NB4 (cell line): ENCODE measurements around the gene ELFN2.
A peak's percentile ranks its signal among the peaks of the same experiment; 100 is the strongest.

Experiments
- DNase-seq: peaks from one replicate; pipeline ENCODE4 v3.0.0; 2010; ENCODE audit warnings: low read depth
- H3K4me3 ChIP-seq: one replicate; pipeline ENCODE4 v1.5.1; 2011; ENCODE audit warnings: mild to moderate bottlenecking, low read depth, low read length, moderate library complexity
- CTCF ChIP-seq: IDR thresholded peaks from one replicate; pipeline ENCODE4 v1.5.1; 2012; ENCODE audit warnings: low read depth, low read length
- MYC ChIP-seq: IDR thresholded peaks from 2 replicates; pipeline ENCODE4 v1.6.1; 2011; ENCODE audit warnings: low read depth, low read length
- POLR2A ChIP-seq: IDR thresholded peaks from 2 replicates; pipeline ENCODE4 v1.6.1; 2011; ENCODE audit warnings: mild to moderate bottlenecking; ENCODE audit not compliant: insufficient read length; ENCODE audit errors: extremely low read depth
- TF ChIP-seq, protein P1 (sequence below): IDR thresholded peaks from 2 replicates; pipeline ENCODE4 v1.6.1; 2011; ENCODE audit warnings: low read depth, low read length

Gene ELFN2

GRCh38 chr22:37357446-37358075 is 69.7 kb downstream of the ELFN2 start:
- no peak for DNase-seq
- no peak overlapping the region for H3K4me3 ChIP-seq
- TF ChIP-seq MYC (no peak), CTCF (no peak), POLR2A (no peak)
- TF ChIP-seq, protein P1, sequence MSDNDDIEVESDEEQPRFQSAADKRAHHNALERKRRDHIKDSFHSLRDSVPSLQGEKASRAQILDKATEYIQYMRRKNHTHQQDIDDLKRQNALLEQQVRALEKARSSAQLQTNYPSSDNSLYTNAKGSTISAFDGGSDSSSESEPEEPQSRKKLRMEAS, result no peak

DNA sequence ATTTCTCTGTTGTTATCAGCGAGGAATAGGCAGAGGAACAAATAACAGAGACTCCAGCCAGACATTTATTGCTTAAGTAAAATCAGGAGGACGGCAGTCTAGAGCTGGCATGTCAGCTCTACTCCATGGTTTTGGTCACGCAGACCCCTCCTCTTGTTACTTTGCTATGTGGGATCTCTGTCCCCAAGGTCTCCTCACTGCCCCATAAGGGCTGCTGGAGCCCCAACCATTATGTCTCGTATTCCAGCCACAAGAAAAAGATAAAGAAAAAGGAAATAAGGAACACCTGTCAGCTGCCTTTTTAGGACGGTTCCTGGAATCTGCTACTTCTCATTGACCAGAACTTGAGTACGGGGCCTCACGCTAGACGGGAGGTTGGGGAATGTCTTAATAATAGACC is 70.4 kb downstream of the ELFN2 start:
- no peak for TF ChIP-seq MYC
- no peak for TF ChIP-seq CTCF
- TF ChIP-seq POLR2A, result no peak
- DNase-seq, result no peak
- H3K4me3 ChIP-seq, result no peak overlapping the region

DNA sequence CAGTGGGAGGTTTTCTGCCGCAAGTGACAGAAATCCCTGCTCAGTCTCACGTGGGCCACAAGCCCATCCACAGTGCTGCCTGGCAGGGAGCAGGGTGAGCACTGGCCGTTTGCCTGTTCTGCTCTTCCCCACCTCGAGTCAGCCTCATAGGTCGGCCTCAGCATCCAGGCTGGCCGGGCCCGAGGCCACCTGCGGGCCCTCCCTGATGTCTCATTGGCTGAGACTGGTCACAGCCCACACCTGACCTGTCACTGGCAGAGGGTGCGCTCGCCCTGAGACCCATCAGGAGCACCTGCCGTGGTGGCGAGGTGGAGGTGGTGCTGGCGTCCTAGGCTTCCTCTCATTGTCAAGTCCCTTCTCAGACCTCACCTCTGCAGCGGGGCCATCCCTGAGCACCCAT is 72.1 kb downstream of the ELFN2 start:
- TF ChIP-seq MYC, result no peak
- H3K4me3 ChIP-seq, result no peak overlapping the region
- no peak for DNase-seq

- H3K4me3 ChIP-seq, result no peak overlapping the region
- TF ChIP-seq, protein P1, result no peak
- TF ChIP-seq MYC (no peak), CTCF (no peak), POLR2A (no peak)
- peak; percentile 65 for DNase-seq
Measured at GRCh38 chr22:37354670-37355069, 72.6 kb downstream of the ELFN2 start.

GRCh38 chr22:37354261-37354660 is 73.0 kb downstream of the ELFN2 start:
- peak; percentile 42 for DNase-seq
- H3K4me3 ChIP-seq, result no peak overlapping the region
- TF ChIP-seq CTCF (no peak), POLR2A (no peak), MYC (no peak)
- TF ChIP-seq, protein P1, result no peak

GRCh38 chr22:37353839-37354238 is 73.4 kb downstream of the ELFN2 start:
- H3K4me3 ChIP-seq, result no peak overlapping the region
- TF ChIP-seq POLR2A (no peak), MYC (no peak), CTCF (no peak)
- TF ChIP-seq, protein P1, result no peak
- no peak for DNase-seq
